ENCODE data around the gene ACAP3.

DNA sequence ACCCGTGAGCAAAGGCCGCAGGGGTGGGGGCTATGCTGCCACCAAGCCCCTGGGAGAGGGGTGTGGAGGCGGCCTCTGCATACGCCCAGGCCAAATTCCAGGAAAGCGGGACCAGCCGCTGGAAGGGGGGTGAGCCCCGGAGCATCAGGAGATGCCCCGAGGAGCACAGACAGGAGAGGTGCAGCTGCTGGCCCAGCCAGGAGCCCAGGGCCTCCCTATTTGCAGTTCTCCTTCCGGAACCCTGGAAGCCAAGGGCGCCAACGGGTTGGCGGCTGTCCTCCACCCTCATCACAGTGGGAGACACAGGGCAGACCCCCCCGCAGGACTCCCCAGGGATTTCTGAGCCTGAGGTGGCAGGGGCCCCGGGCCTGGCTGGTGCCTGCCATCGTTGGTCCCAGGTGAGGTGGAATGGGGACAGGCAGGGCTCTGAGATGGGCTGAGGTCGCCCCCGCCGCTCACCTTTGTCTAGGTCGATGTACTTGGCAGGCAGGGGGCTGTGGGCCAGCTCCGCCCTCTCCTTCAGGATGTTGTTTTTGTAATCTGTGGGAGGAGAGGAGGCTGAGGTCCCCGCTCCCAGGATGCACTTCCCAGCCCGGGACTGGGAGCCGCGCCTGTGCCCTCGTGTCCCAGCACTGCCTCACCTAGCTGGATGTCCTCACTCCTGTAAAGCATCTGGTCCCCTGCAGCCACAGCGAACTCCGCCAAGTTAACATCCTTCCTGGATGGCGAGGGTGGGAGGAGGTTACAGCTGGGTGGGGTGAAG lies 45.8 kb upstream of the ACAP3 start:
- TF ChIP-seq, protein P1, sequence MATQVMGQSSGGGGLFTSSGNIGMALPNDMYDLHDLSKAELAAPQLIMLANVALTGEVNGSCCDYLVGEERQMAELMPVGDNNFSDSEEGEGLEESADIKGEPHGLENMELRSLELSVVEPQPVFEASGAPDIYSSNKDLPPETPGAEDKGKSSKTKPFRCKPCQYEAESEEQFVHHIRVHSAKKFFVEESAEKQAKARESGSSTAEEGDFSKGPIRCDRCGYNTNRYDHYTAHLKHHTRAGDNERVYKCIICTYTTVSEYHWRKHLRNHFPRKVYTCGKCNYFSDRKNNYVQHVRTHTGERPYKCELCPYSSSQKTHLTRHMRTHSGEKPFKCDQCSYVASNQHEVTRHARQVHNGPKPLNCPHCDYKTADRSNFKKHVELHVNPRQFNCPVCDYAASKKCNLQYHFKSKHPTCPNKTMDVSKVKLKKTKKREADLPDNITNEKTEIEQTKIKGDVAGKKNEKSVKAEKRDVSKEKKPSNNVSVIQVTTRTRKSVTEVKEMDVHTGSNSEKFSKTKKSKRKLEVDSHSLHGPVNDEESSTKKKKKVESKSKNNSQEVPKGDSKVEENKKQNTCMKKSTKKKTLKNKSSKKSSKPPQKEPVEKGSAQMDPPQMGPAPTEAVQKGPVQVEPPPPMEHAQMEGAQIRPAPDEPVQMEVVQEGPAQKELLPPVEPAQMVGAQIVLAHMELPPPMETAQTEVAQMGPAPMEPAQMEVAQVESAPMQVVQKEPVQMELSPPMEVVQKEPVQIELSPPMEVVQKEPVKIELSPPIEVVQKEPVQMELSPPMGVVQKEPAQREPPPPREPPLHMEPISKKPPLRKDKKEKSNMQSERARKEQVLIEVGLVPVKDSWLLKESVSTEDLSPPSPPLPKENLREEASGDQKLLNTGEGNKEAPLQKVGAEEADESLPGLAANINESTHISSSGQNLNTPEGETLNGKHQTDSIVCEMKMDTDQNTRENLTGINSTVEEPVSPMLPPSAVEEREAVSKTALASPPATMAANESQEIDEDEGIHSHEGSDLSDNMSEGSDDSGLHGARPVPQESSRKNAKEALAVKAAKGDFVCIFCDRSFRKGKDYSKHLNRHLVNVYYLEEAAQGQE (IDR thresholded peaks at IDR 0.05; ENCODE audit: low read depth), result no peak
- TF ChIP-seq NFIC (IDR thresholded peaks at IDR 0.05) (no peak), YY1 (IDR thresholded peaks at IDR 0.05; ENCODE audit: low read depth) (no peak), EP300 (IDR thresholded peaks at IDR 0.05; ENCODE audit: borderline replicate concordance) (no peak), EGR1 (IDR thresholded peaks at IDR 0.05) (no peak), RAD21 (IDR thresholded peaks at IDR 0.05; ENCODE audit: low read depth) (no peak), FOXM1 (IDR thresholded peaks at IDR 0.05; ENCODE audit: borderline replicate concordance, low read depth) (no peak), CREB1 (IDR thresholded peaks at IDR 0.05; ENCODE audit: low read depth) (no peak), TAF1 (IDR thresholded peaks at IDR 0.05; ENCODE audit: low read depth) (no peak), CEBPB (IDR thresholded peaks at IDR 0.05) (no peak), TEAD4 (IDR thresholded peaks at IDR 0.05) (no peak)
- TF ChIP-seq, protein P2, sequence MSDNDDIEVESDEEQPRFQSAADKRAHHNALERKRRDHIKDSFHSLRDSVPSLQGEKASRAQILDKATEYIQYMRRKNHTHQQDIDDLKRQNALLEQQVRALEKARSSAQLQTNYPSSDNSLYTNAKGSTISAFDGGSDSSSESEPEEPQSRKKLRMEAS (IDR thresholded peaks at IDR 0.05), result no peak

Measured in Ishikawa (cell line).